Activated CD4-positive, alpha-beta T cell treated with anti-CD3 and anti-CD28 coated beads for 24 hours (primary cell): ENCODE data around the gene AP3S1.
A peak's percentile ranks its signal among the peaks of the same experiment; 100 is the strongest.
"Not testable (repeated sequence)": the region's sequence is repeated elsewhere in the genome, so short reads cannot be mapped to it uniquely, and the experiment has no call there.

Experiments
- DNase-seq, 2 donors: peaks; one replicate each; pipeline ENCODE4 v3.0.0-alpha.2; 2020; ENCODE audit warnings: low read depth in 2 of 2

Gene AP3S1

DNA sequence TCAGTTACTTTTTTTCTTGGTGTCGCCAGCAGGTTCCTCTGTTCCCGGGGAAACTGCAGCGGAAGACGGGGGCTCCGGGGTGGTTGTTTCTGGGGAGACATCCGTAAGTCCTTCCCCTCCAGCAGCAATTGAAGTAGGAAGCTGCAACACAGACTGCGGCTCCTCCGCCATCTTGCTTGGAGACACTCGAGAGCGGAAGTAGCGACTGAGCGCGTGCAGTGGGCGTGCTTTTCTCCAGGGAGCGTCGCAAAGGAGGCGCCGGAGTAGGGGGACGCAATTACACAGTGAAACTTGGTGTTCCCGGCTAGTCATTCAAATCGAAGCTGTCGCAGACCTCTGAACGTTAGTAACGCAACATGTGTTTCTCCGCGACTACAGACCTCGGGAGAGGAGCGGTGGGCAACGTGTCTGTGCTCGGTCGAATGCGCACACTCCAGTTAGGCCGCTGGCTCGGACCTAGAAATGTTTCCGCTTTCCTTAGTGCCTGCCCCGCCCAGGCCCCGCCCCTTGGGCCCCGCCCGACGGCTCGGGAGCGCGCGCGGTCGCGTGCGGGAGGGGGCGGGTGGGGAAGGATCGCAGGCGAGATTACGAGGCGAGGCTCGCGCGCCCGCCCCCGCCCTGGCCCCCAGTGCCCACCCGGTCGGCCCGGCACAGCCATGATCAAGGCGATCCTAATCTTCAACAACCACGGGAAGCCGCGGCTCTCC is at the start of gene AP3S1, which contains the start of gene ATG12:
Gene AP3S1 (plus strand): TSS at position 554 of the 707 bp plus-strand sequence. CDS start 103 bp downstream, at position 657.
Gene ATG12 (minus strand): TSS at position 184 of the 707 bp plus-strand sequence. CDS start 13 bp downstream, at position 171.
- peak; percentile 76 to 83 for DNase-seq

DNA sequence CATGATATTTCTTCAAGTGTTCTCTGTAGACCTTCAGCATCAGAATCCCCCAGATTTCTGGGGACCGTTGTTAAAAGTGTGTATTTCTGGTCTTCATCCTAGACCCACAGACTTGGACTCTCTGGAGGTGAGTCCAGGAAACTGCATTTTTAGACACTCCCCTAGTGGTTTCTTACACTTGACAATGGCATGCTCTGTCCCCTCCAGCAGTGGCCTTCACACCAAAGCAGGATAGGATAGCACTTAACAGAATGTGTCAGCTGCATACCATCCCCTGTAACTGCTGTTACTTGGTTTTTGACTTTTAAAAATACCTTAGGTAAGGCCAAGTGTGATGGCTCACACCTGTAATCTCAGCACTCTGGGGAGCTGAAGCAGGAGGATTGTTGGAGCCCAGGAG is 46.0 kb upstream of the AP3S1 start:
- DNase-seq, result no peak

DNA sequence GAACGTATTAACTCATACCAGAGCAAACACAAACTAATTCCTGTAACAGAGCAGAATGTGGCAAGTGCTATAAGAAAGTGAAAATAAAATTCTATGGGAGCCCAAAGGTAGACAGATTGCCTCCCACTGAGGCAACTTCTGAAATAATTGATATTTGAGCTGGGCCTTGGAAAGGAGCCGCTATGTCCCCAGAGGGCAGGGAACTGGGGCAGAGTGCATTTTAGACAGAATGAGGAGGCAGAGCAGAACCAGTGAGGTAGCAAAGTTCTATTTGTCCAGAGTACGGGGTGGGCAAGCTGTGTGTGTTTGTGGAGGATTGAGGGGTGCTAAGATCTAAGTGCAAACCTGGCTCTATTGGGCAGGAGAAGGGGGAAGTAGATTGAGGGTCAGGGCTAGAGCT is 45.1 kb upstream of the AP3S1 start:
- DNase-seq, result no peak

DNA sequence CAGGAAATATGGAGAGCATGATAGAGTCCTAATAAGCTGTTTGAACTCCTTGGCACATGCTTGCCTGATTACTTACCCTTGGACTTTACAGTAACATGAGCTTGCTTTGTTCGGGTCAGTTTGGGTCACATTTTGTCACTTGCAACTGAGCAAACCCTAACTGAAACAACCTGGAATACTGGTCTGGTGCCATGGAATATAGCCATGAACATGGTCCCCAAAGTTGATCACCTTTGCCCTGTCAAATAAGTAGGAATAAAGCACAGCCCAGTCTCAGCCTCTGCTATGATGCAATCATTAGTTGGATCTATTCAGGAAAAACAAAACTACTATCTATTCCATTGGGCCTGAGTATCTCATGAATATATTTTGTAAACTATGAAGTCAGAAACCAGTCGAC is 43.5 kb upstream of the AP3S1 start:
- DNase-seq, result no peak

DNA sequence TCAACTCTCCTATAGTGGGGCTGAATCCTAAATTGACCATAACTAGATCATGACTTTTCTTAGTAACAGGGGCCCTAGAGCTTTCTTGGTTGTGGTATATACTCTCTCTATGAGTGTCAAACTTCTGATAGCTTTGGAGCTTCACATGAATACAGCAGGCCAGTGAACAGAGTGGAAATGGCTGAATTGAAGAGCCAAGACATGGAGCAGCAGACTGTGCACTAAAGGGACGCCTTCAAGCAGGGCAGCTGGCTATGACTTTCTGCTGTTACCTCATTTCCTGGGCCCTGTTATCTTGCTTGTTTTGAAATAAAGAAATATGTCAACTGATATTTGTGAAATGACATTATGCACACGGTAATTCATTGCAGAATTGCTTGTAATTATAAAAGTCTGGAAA is 41.6 kb upstream of the AP3S1 start:
- no peak for DNase-seq

DNA sequence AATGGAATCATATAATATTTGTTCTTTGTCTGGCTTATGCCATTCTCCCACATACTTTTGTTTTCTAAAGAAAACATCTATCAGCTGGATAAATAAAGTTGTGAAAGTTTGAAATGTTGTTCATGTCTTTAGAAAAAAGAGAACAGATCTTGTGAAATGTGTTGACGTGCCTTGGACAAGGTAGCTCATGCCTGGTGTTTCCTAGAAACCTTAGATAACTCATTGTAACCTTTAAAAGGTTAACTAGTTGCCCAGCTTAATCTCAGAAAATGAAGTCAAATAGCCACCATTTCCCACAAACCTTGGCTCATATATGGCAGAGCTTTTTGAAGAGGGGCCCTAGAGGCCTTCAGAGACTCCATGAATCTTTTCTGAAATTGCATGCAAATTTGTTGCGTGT is 40.6 kb upstream of the AP3S1 start:
- no peak for DNase-seq

DNA sequence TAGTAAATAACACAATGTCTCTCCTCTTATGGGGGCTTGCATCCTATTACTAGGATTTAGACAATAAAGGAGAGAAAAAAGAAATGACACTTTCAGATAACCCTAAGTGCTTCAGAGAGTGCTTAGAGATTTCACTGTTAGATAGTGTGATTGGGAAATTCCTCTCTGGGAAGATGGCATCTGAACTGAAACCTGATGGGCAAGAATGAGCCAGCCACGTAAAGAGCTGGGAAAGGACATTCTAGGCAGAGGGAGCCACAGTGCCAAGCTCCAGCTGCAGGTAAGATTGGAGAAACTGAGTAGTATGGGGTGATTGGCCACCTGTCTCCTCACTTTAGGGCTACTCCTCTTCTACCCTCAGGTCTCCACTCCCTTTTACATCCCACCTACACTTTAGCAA is 39.8 kb upstream of the AP3S1 start:
- no peak for DNase-seq

DNA sequence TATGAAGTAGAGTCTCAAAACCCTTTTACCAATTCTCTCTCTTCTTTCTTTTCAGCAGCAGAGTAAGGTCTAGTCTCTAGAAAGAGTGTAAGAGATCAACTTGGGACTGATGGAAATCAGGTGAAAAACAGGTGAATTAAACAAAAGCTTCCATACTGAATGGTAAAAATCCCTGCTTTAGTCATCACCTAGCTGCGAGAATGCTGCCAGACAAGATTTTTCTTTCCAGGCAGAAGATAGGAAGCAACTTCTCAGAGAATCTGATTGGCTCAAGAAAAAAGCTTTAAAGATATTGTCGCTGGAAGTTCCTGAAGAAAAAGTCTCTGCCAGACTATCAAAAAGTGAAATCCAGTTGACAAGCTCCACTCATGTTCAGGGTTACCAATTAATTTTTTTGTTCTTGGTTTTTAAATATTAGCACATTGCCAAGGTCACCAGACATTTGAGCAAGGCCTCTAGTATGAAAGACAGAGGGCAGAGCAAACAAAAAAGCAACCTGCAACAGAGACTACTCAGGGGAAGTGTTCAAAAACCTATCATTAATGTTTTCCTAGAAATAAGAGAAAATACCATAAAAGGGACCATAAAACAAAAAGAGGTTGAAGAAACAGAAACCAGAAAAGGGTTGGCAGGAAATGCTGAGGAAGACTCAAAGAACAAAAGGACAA is 34.6 kb upstream of the AP3S1 start:
- DNase-seq, result no peak

DNA sequence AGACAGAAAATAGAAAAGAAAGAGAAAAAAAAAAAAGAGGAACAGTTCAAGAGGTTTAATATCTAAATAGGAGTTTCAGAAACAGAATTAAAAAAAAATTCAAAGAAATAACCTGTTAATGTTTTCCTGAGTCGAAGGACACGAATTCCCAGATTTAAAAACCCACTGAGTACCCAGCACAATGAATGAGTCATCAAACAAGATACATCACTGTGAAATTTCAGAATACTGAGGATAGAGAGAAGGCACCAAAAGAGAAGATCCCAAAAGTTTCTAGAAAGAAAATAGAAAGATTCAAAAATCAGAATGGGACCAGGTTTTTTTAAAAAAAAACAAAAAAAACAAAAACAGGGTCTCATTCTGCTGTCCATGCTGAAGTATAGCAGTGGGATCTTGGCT is 34.1 kb upstream of the AP3S1 start:
- no peak for DNase-seq

DNA sequence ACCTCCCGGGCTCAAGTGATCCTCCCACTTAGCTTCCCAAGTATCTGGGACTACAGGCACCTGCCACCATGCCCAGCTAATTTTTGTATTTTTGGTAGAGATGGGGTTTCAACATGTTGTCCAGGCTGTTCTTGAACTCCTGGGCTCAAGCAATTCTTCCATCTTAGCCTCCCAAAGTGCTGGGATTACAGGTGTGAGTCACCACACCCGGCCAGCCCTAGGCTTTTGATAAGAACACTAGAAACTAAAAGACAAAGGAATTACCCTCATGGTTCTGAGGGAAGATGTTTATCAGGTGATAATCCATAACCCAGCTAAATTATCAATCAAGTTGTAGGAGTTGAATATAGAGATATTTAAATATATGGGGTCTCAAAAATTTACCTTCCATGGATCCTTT is 33.7 kb upstream of the AP3S1 start:
- not testable (repeated sequence) for DNase-seq

DNA sequence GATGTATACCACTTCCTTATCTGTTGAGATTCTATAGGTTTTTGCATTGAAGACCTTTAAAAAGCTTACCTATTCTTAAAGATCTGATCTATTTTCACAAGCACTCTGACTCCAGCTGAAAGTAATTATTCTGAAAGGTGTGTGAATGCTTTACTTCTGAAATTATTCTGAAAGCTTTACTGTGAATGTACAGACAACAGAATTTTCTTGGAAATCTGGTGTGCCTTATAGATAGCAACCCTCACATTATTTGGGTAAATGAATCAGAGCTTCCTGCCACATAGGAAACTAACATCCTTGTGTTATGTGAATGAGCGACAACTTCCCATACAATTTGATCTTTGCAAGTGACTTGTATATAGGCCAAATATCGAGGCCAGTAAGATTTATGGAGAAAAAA is 31.8 kb upstream of the AP3S1 start:
- DNase-seq, result no peak

DNA sequence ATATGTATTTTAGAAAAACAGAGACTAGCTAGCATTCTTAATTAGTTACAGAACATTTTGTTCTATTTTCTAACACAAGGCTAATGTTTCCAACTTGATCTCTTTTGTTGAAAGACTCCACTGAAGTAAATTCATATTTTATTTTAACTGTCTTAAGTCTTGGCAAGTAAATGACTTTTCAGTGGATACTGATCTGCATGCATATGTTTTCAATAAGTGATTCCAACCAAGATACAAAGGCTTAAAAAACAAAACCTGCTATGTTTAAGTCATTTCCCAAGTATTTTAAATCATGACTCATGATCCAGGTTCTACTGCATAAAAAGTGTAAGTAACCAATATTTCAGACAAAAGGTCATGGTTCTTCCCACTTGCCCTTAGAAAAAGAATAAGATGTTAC is 31.0 kb upstream of the AP3S1 start:
- DNase-seq, result no peak

DNA sequence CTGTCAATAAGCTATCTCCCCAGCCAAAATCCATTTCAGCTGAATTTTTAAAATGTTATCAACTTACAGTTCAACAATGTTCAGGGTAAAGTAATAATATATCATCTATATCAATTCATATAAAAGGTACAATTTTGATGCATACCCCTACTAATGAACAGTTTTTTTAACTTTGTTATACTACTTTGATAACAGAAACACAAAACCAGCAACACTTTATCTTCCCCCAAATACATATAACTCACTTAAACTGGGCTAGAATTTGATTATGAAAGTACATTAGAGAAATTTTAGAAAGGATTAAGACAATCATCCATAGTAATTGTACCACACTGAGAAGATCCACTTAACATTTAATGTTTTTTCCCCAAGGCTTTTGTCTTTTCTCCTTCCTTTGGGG is 30.3 kb upstream of the AP3S1 start:
- no peak for DNase-seq

DNA sequence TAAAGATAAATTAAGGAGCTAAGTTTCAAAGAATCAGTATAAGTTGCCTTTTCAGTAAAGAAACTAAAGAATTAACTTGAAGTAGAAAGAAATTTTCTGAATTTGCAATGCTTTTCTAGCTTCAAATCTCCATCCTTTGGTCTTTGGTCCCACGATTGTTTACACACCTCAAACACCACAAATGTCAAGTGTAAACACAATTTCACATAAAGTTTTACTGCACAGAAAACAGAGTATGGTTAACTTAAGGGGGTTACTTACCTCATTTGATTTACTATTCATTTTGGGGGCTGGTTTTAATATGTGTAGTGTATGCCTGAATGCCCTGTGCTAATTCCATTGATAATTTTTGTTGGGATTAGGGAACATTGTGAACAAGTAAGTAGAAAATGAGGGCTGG is 29.4 kb upstream of the AP3S1 start:
- no peak for DNase-seq

DNA sequence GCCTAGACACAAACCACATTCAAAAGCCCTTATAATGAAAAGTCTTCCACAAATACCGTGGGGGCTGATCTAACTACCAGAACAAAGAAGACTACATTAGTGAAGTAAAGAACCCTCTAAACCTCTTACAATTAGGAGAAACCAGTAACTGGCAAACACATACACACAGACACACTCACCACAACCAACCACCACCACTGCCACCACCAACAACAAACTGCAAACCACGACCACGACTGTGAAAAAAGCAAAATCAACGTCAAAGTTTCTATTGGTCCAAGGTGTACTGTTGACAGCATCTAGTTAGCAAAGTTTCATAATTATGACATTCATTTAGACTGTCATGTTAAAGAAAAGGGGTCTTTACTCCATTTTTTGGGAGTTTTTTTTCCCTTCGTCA is 28.0 kb upstream of the AP3S1 start:
- DNase-seq, result no peak

DNA sequence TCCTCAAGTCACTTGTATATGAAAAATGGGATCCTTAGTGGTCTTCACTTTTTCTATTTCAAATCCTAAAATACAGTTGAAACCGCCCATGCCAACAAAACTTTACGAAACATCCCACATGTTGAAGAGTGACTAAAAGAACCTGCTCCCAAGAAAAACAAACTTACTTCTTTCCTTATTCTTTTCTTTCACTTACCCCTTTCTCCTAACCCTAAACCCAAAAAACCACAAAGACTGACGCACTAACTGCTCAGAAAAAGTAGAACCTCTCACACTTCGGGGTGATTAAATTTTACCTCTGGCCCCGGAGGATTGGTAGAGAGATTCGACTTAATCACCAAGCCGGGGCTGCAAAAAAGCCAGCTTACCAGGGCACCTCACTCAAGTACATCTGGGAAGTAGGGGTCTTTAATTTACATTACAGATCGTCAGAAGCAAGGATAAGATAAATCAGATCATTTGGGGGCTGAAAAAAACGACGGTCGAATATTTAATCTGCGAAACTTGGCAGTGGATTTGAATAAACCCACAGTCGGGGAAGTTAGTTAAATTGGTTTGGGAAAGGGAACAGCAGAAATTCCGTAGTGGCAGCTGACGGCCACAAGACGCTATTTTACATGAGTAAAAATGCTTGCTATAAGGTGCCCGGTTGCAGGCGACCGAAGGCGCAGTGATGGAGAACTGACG is 26.6 kb upstream of the AP3S1 start:
- no peak for DNase-seq

DNA sequence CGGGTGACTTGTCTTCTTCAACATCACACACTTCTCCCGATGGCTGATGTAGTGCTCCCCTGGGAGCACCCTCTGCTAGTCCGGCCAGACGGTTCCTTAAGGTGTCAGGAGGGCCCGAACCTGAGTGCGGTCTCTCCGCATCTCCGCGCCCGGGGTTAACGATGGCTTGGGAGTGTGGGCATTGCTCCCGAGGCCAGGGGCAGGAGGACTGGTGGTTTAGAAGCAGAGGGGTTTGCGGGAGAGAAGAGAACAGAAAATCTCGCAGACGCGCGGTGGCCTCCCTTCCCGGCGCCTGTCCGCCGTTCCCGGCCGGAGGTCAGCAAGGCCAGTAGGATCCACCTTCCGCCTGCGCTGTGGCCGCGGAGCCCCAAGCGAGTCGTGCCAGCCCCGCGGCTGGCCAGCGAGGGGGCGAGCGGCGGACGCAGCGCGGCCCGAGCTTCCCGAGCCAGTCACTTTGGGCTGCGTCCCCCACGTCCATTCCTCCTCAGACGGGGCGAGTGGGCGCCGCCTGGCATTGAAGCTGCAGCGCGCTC is 26.0 kb upstream of the AP3S1 start:
- no peak for DNase-seq

DNA sequence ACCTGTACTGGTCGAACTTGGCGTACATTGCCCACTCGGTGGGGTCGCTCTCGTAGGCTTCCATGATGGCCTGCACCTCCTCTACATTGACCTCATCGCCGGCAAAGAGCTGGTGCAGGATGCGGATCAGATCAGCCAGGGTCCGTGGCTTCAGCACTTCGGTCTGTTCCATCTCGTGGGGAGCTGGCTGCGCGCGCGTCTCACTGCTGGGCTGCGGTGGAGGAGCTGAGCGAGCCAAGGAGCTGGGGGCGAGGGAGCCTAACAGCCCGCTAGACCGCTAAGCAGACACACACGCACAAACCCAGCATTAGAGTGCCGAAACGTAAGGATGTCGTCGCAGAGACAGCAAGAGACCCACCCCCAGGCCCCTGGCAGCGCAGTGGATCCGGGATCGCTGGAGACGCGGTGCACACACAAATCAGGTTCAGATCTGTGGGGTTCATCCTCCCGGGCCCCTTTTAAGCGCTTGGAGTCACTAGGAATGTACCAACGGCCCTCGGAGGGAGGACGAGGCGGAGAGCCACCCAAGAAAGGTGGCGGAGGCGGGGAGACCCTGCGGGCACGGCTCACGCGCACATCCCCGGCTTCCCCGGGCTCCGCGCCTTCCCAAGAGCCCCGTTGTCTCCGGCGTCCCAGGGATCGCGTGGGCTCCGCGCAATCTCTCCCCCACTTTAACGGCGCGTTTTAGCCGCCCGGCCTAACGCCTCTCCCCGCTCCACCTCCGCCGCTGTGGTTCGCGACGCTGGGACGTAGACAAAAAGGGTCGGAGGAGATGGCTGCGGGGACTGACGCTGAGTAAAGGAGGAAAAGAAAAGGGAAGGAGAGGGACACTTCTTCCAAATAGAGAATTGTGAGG is 25.3 kb upstream of the AP3S1 start, which contains the start of gene CDO1:
Gene CDO1 (minus strand): TSS at position 434 of the 856 bp plus-strand sequence. CDS start 262 bp downstream, at position 172.
- no peak for DNase-seq

DNA sequence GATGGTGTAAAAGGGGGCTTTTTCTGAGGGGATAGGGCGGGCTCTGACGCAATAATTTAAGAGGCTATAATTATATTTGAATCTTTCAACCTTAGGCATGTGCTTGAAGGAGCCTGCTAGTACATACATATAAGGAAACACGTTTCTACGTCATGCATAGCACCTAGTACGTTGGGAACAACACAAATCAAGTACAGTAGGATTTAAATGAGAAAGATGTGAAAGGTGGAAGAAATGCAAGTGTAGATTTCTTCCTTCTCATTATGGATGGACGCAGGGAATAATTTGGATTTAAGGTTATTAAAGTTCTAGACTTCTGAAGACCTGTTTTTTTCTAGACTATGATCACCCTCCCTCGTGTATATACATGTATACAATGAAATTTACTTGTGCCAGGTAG is 24.3 kb upstream of the AP3S1 start:
- no peak for DNase-seq

DNA sequence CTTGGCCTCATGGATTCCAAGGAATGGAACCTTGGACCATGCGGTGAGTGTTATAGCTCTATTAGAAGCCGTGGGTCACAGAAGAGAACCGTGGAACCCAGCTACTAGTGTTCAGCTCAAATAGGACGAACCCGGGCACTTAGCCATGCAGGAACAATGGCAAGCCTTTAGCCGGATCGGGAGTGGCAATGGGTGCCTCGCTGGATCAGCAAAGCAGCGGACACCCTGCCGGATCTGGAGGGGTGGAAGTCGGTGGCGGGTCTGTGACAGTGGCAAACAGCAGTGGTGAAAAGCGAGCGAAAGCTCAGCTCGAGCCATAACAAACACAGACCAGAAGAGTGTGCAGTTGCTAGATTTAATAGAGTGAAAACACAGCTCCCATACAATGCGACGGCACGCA is 22.9 kb upstream of the AP3S1 start:
- no peak for DNase-seq

DNA sequence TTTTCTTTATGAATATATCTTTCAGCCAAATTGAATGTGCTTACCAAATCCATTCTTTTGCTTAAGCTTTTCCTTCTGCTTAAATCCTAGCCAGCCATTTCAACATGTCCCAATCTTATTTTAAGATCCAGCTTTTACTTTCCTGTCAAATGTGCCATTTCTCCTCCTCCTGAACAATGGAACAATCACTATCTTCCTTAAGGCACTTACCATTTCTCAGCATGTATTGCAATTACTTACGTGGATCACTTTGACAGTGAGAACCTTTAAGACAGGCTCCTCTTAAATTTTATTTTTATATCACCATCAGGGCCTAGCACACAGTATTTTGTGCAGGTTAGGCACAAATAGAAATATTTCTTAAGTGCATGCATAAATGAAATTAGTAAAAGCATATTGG is 20.9 kb upstream of the AP3S1 start:
- DNase-seq, result no peak

DNA sequence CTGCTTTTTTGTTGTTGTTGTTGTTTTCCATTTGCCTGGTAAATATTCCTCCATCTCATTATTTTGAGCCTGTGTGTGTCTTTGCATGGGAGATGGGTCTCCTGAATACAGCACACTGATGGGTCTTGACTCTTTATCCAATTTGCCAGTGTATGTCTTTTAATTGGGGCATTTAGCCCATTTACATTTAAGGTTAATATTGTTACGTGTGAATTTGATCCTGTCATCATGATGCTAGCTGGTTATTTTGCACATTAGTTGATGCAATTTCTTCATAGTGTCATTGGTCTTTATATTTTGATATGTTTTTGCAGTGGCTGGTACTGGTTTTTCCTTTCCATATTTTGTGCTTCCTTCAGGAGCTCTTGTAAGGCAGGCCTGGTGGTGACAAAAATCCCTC is 16.8 kb upstream of the AP3S1 start:
- DNase-seq, result not testable (repeated sequence)
